HPDE6-E6E7 (cell line): ENCODE measurements around the gene MDP1.
"Not testable (repeated sequence)": the region's sequence is repeated elsewhere in the genome, so short reads cannot be mapped to it uniquely, and the experiment has no call there.

Experiments used
- DNase-seq: peaks from one replicate; pipeline ENCODE4 v3.0.0; 2011; ENCODE audit warnings: missing footprints; ENCODE audit errors: extremely low spot score

Gene MDP1

GRCh38 chr14:24231263-24232120, 15.6 kb upstream of the MDP1 start:
- no peak for DNase-seq

- no peak for DNase-seq
These were observed 13.0 kb upstream of the MDP1 start for GRCh38 chr14:24228902-24229301.

- DNase-seq: no peak
These were observed 10.6 kb upstream of the MDP1 start for GRCh38 chr14:24226473-24226872.

GRCh38 chr14:24224618-24225071, 8.8 kb upstream of the MDP1 start:
- peak; percentile 44 for DNase-seq

- not testable (repeated sequence) for DNase-seq
These were observed 7.1 kb upstream of the MDP1 start for GRCh38 chr14:24222987-24223386.

GRCh38 chr14:24219521-24219920, 3.7 kb upstream of the MDP1 start:
- DNase-seq: no peak

- DNase-seq: no peak
These were observed 3.2 kb upstream of the MDP1 start for GRCh38 chr14:24219080-24219479.

GRCh38 chr14:24216876-24217275, 1.0 kb upstream of the MDP1 start:
- not testable (repeated sequence) for DNase-seq

- no peak for DNase-seq
These were observed 456 bp upstream of the MDP1 start for GRCh38 chr14:24216345-24216699.

- no peak for DNase-seq
These were observed 1.8 kb downstream of the MDP1 start for GRCh38 chr14:24213866-24214662.

- peak; percentile 97 for DNase-seq
These were observed 2.7 kb downstream of the MDP1 start, which contains the start of gene CHMP4A for GRCh38 chr14:24212924-24213865. Gene CHMP4A (minus strand): TSS chr14:24213488. CDS start chr14:24213439, 49 bp downstream.

GRCh38 chr14:24211311-24211710, 4.6 kb downstream of the MDP1 start:
- DNase-seq: no peak

GRCh38 chr14:24207625-24208024, 8.2 kb downstream of the MDP1 start:
- no peak for DNase-seq

GRCh38 chr14:24207104-24207551, 8.7 kb downstream of the MDP1 start:
- no peak for DNase-seq

GRCh38 chr14:24206260-24207103, 9.4 kb downstream of the MDP1 start:
- no peak for DNase-seq

GRCh38 chr14:24204163-24205146, 11.4 kb downstream of the MDP1 start:
- DNase-seq: no peak

GRCh38 chr14:24203249-24203886, 12.5 kb downstream of the MDP1 start:
- DNase-seq: not testable (repeated sequence)

GRCh38 chr14:24202538-24202937, 13.3 kb downstream of the MDP1 start:
- DNase-seq: not testable (repeated sequence)
